Vagina (tissue), 2 donors: ENCODE results near the gene FANCC.

Source experiments
- POLR2A ChIP-seq, 2 donors: fragments of 450-650 bp; IDR thresholded peaks; one replicate each; pipeline ENCODE4 v1.6.1; 2017; ENCODE audit warnings: antibody characterized with exemption in 2 of 2, mild to moderate bottlenecking in 2 of 2, moderate library complexity in 2 of 2
- POLR2AphosphoS5 ChIP-seq, 2 donors: sonication (generic); formaldehyde crosslinking; IDR thresholded peaks; one replicate each; pipeline ENCODE4 v1.9.0; 2017; ENCODE audit warnings: antibody characterized with exemption in 2 of 2, mild to moderate bottlenecking in 2 of 2, low read depth in 1 of 2; ENCODE audit not compliant: insufficient read depth in 1 of 2
- TF ChIP-seq, protein P1 (sequence below), 3 experiments: fragments of 450-650 bp in 2 of 3; fragments of 200-600 bp in 1 of 3; sonication (generic) in 1 of 3; IDR thresholded peaks; one replicate each; pipeline ENCODE4 v1.5.1; 2017 to 2019; ENCODE audit warnings: antibody characterized with exemption in 3 of 3, mild to moderate bottlenecking in 2 of 3, moderate library complexity in 2 of 3

GRCh38 chr9:95313010-95313498 is 4.5 kb downstream of the FANCC start:
- TF ChIP-seq, protein P1, sequence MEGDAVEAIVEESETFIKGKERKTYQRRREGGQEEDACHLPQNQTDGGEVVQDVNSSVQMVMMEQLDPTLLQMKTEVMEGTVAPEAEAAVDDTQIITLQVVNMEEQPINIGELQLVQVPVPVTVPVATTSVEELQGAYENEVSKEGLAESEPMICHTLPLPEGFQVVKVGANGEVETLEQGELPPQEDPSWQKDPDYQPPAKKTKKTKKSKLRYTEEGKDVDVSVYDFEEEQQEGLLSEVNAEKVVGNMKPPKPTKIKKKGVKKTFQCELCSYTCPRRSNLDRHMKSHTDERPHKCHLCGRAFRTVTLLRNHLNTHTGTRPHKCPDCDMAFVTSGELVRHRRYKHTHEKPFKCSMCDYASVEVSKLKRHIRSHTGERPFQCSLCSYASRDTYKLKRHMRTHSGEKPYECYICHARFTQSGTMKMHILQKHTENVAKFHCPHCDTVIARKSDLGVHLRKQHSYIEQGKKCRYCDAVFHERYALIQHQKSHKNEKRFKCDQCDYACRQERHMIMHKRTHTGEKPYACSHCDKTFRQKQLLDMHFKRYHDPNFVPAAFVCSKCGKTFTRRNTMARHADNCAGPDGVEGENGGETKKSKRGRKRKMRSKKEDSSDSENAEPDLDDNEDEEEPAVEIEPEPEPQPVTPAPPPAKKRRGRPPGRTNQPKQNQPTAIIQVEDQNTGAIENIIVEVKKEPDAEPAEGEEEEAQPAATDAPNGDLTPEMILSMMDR (IDR thresholded peaks at IDR 0.05): no peak
- TF ChIP-seq POLR2AphosphoS5 (IDR thresholded peaks at IDR 0.05; ENCODE audit: insufficient read depth in 1 of 2, low read depth in 1 of 2) (no peak), POLR2A (IDR thresholded peaks at IDR 0.05) (no peak)
